ENCODE measurements around the gene EPB41L2. TPM values are rescaled to one million over a fixed set of nuclear protein-coding genes. Genes with fewer than 3 reads are reported as not detected.
A peak's percentile ranks its signal among the peaks of the same experiment; 100 is the strongest.

EPB41L2 gene
- total RNA-seq, 1 experiment from 2014 or later, result 199 TPM

DNA sequence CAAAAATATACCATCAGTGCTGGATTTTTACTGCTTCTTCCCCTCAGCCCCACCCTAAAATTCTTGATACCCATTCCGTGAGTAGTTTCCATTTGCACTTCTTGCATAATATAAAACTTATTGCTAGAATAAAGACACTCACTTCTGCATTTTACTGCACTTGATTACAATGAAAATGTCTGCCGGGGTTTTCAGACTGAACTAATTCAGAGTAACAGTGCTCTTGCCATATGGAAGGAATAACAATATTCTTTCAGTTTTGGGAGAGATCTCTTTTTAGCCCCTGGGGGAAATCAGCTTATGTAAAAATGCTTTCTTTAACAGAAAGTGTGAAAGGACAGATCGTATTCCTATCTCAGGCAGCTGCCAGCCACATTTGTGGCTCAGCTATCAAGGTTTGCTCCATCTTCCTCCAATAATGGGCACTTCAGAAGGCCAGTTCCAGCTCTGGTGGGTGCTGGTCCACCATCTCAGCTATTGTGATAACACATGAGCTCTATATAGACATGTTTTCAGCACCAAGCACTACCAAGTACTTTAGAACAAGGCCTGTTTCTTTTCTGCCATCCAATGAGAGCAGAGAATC, 226.9 kb downstream of the EPB41L2 start:
- ATAC-seq, result no peak
- no TSS peak for BruUV-seq (replicated peaks)
- no peaks in the 10 kb centered on the region for H3K27me3 ChIP-seq (ENCODE audit: control insufficient read depth, insufficient read depth, low read length)
- no peak for DNase-seq (ENCODE audit: low read depth, low spot score)
- no peak overlapping the region for H3K4me3 ChIP-seq (ENCODE audit: low read depth in 2 of 2, low read length in 2 of 2)
- H3K4me1 ChIP-seq (ENCODE audit: control insufficient read depth, insufficient read depth, low read length), result no peaks in the 10 kb centered on the region
- no peak overlapping the region for H3K27ac ChIP-seq (ENCODE audit: low read length)
- TF ChIP-seq POLR2AphosphoS5 (IDR thresholded peaks at IDR 0.05; ENCODE audit: low read depth, low read length) (peak; percentile 7; the same call in 1 of the 2 replicates), TCF7L2 (IDR thresholded peaks at IDR 0.05; ENCODE audit: low read depth, low read length) (no peak)
- intact Hi-C loops (cut with micrococcal nuclease; ENCODE audit: unreplicated experiment), result no loop called here
- ChIA-PET CTCF (no interaction called here), POLR2A (no interaction called here)
- in situ Hi-C loops (cut with HindIII; ENCODE audit: low pct_unique_long_range_greater_than_20kb, low sequenced_read_pairs), result no loop called here
- H3K36me3 ChIP-seq (ENCODE audit: control insufficient read depth, insufficient read depth, low read length), result no peaks in the 10 kb centered on the region
- H3K9me3 ChIP-seq (ENCODE audit: control insufficient read depth, insufficient read depth, low read depth, low read length), result no peaks in the 10 kb centered on the region

DNA sequence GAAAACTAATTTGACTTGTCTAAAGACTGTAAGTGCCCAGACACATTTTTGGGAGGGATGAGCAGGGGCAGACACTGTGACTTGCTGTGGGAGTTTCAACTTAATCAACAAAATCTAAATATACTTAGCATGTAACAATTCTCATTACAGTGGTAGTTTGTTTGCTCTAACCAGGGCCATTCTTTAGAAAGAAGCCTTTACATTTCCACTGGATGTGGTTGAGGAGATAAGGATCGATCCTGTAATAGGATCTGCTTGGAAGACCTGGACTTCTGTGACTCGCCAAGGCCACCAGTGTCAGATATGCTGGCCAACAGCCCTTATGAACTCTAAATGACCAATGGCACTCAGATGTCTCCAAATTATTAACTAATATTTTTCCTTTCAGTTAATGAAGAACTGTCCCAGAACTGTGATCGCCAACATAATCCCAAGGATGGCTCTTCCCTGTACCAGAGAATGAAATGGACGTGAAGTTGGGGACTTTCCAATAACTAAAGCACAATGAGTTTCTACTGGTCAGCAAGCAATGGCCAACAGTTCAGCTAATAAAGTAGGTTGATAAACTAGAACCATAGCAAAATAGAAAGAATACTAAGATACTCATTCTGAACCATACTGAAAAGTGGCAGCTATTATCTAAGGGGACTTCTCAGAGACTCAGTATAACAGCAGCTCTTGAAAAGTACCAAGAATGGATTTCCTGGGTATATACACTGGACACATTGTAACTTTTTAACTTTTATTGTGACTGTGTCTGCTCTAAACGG, 228.4 kb downstream of the EPB41L2 start:
- no peak overlapping the region for H3K4me3 ChIP-seq (ENCODE audit: low read depth in 2 of 2, low read length in 2 of 2)
- no peaks in the 10 kb centered on the region for H3K9me3 ChIP-seq (ENCODE audit: control insufficient read depth, insufficient read depth, low read depth, low read length)
- H3K27me3 ChIP-seq (ENCODE audit: control insufficient read depth, insufficient read depth, low read length), result no peaks in the 10 kb centered on the region
- intact Hi-C loops (cut with micrococcal nuclease; ENCODE audit: unreplicated experiment) (no loop called here), in situ Hi-C loops (cut with HindIII; ENCODE audit: low pct_unique_long_range_greater_than_20kb, low sequenced_read_pairs) (no loop called here)
- no peak overlapping the region for H3K27ac ChIP-seq (ENCODE audit: low read length)
- no peak for ATAC-seq
- TF ChIP-seq, protein P1, sequence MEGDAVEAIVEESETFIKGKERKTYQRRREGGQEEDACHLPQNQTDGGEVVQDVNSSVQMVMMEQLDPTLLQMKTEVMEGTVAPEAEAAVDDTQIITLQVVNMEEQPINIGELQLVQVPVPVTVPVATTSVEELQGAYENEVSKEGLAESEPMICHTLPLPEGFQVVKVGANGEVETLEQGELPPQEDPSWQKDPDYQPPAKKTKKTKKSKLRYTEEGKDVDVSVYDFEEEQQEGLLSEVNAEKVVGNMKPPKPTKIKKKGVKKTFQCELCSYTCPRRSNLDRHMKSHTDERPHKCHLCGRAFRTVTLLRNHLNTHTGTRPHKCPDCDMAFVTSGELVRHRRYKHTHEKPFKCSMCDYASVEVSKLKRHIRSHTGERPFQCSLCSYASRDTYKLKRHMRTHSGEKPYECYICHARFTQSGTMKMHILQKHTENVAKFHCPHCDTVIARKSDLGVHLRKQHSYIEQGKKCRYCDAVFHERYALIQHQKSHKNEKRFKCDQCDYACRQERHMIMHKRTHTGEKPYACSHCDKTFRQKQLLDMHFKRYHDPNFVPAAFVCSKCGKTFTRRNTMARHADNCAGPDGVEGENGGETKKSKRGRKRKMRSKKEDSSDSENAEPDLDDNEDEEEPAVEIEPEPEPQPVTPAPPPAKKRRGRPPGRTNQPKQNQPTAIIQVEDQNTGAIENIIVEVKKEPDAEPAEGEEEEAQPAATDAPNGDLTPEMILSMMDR (IDR thresholded peaks at IDR 0.05), result no peak
- TF ChIP-seq SIN3A (IDR thresholded peaks at IDR 0.05; ENCODE audit: borderline replicate concordance, insufficient read depth, low read depth, low read length) (no peak), POLR2AphosphoS5 (IDR thresholded peaks at IDR 0.05; ENCODE audit: low read depth, low read length) (no peak), TCF7L2 (IDR thresholded peaks at IDR 0.05; ENCODE audit: low read depth, low read length) (no peak)
- TF ChIP-seq, protein P2, sequence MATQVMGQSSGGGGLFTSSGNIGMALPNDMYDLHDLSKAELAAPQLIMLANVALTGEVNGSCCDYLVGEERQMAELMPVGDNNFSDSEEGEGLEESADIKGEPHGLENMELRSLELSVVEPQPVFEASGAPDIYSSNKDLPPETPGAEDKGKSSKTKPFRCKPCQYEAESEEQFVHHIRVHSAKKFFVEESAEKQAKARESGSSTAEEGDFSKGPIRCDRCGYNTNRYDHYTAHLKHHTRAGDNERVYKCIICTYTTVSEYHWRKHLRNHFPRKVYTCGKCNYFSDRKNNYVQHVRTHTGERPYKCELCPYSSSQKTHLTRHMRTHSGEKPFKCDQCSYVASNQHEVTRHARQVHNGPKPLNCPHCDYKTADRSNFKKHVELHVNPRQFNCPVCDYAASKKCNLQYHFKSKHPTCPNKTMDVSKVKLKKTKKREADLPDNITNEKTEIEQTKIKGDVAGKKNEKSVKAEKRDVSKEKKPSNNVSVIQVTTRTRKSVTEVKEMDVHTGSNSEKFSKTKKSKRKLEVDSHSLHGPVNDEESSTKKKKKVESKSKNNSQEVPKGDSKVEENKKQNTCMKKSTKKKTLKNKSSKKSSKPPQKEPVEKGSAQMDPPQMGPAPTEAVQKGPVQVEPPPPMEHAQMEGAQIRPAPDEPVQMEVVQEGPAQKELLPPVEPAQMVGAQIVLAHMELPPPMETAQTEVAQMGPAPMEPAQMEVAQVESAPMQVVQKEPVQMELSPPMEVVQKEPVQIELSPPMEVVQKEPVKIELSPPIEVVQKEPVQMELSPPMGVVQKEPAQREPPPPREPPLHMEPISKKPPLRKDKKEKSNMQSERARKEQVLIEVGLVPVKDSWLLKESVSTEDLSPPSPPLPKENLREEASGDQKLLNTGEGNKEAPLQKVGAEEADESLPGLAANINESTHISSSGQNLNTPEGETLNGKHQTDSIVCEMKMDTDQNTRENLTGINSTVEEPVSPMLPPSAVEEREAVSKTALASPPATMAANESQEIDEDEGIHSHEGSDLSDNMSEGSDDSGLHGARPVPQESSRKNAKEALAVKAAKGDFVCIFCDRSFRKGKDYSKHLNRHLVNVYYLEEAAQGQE (IDR thresholded peaks at IDR 0.05; ENCODE audit: insufficient read depth in 1 of 2, low read depth in 2 of 2, low read length in 1 of 2), result no peak
- H3K36me3 ChIP-seq (ENCODE audit: control insufficient read depth, insufficient read depth, low read length), result no peaks in the 10 kb centered on the region
- CTCF ChIA-PET, result no interaction called here
- POLR2A ChIA-PET, result interaction anchor here (0.6 kb wide), 1 partner anchor 14 kb away, joined by 4 read pairs; no protein-coding TSS in a partner anchor
- H3K4me1 ChIP-seq (ENCODE audit: control insufficient read depth, insufficient read depth, low read length), result no peaks in the 10 kb centered on the region
- BruUV-seq (replicated peaks), result no TSS peak
- DNase-seq (ENCODE audit: low read depth, low spot score), result no peak

DNA sequence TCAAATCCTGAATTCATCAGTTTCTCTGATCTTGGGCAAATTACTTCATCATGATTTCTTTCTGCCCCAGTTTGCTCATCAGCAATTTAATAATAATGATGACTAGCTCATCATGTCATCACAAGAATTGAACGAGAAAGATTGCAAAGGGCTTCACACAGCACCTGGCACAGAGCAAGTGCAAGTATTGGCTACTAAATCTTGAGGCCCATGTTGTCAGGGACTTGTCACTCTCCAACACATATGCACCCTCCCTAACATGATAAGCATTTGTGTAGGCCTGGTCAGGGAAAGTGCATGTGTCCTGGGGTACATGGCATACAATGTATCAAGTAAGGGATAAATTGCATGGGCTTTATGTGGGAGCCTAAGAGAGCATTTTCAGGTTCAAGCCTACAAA, 229.5 kb downstream of the EPB41L2 start:
- H3K27ac ChIP-seq (ENCODE audit: low read length), result no peak overlapping the region
- no peaks in the 10 kb centered on the region for H3K9me3 ChIP-seq (ENCODE audit: control insufficient read depth, insufficient read depth, low read depth, low read length)
- in situ Hi-C loops (cut with HindIII; ENCODE audit: low pct_unique_long_range_greater_than_20kb, low sequenced_read_pairs) (no loop called here), intact Hi-C loops (cut with micrococcal nuclease; ENCODE audit: unreplicated experiment) (no loop called here)
- TF ChIP-seq, protein P2 (IDR thresholded peaks at IDR 0.05; ENCODE audit: insufficient read depth in 1 of 2, low read depth in 2 of 2, low read length in 1 of 2), result no peak
- no peak for TF ChIP-seq POLR2AphosphoS5 (IDR thresholded peaks at IDR 0.05; ENCODE audit: low read depth, low read length)
- TF ChIP-seq TCF7L2 (IDR thresholded peaks at IDR 0.05; ENCODE audit: low read depth, low read length), result no peak
- no peak for TF ChIP-seq SIN3A (IDR thresholded peaks at IDR 0.05; ENCODE audit: borderline replicate concordance, insufficient read depth, low read depth, low read length)
- TF ChIP-seq, protein P1 (IDR thresholded peaks at IDR 0.05), result no peak
- BruUV-seq (replicated peaks), result no TSS peak
- ChIA-PET CTCF (no interaction called here), POLR2A (no interaction called here)
- no peak for ATAC-seq
- no peaks in the 10 kb centered on the region for H3K36me3 ChIP-seq (ENCODE audit: control insufficient read depth, insufficient read depth, low read length)
- no peak overlapping the region for H3K4me3 ChIP-seq (ENCODE audit: low read depth in 2 of 2, low read length in 2 of 2)
- H3K27me3 ChIP-seq (ENCODE audit: control insufficient read depth, insufficient read depth, low read length), result no peaks in the 10 kb centered on the region
- DNase-seq (ENCODE audit: low read depth, low spot score), result no peak
- no peaks in the 10 kb centered on the region for H3K4me1 ChIP-seq (ENCODE audit: control insufficient read depth, insufficient read depth, low read length)
